GM18519 (cell line): ENCODE data around the gene BRMS1L.

Source experiments
- ATAC-seq: cut with Tn5 transposase; IDR thresholded peaks from one replicate; pipeline ENCODE4 v1.9.1; 2021; ENCODE audit warnings: mild to moderate bottlenecking, moderate library complexity; ENCODE audit not compliant: unreplicated experiment, low FRiP score

BRMS1L gene

DNA sequence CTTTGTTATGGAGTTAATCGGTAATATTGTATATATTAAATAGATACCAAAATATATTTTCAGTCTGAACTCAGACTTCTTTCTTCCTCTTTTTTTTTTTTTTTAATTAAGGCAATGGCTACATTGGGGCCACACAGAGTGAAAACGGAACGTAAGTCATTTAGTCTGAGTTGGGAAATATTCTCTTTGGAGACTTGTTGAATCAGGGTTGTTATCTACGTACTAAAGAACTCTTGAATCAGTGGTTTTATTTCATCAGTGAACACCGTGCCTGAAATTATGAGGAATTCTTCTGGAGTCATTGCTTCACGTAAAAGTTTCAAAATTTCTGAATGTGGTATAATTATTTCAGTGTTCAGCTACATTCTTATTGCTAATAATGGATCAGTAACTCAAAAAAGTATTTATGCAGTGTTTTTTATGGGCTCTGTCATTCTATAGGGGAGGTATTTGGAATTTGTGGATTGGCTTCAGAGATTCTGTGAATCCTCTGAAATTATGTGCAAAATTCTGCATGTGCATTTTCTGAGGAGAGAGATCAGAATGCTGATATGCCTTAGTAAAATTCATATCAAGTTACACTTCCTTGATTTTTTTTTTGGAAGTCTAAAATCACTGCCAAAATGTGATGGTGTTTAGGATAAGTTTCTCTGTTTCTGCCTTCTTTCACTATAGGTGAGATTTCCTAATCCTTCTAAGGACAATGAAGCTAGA lies 39.6 kb downstream of the BRMS1L start:
- no peak for ATAC-seq

DNA sequence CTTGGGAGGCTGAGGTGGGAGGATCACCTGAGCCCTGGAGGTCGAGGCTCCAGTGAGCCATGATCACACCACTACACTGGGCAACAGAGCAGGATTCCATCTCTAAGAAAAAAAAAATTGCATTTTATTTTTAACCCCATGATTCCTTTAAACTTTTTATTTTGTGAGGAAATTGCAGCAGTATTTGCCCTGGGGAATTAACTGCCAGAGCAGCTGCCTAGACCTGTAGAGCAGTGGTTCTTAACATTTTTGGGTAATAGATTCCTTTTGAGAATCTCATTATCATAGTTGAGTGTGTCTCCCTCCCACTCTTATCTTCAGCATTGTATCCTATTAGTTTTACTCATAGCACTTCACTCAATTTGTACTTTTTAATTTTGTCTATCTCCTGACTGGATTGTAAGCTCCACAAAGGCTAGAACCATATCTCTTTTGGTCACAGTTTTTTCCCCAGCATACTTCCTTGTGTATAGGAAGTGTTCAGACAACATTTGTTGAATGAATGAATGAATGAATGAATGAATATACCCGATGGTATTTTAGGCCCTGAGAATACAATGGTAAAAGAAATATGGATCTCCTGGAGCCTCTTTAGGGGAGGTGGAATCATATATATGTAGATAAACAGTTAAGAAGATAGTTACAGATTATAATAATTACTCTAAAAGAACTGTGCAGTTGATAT lies 40.6 kb downstream of the BRMS1L start:
- ATAC-seq: no peak

DNA sequence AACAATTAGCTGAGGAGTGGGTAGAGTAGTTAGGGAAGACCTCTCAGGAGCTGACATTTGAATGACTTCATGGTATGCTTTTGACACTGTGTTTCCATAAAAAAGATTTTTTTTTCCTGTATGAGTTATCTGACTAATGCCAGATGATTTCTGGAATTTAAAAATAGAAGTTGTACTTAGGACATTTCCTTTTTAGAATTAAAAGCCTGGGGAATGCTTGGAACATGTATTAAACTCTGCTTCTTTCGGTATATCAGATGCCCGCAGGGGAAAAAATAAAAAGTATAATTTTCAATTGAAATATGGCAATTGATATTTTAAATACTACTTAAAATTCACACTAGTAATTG lies 41.1 kb downstream of the BRMS1L start:
- no peak for ATAC-seq

DNA sequence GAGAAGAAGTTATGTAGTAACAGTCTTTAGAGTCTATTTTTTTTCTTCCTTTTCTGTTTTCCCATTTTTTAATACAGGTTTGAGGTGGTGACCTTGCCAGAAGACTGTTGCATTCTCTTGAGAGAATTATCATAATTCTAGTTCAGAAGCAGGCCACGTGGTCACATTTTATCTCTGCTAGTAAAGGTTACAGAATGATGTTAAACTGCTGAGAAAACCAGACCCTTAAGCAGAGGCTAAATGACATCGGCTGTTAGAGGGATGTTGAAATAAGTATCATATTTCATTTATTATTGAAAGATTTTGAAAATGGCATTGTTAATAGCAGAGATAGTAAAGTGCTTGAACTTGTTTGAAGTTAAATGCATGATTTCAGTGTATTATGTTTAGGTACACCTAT lies 49.2 kb downstream of the BRMS1L start:
- ATAC-seq: no peak

DNA sequence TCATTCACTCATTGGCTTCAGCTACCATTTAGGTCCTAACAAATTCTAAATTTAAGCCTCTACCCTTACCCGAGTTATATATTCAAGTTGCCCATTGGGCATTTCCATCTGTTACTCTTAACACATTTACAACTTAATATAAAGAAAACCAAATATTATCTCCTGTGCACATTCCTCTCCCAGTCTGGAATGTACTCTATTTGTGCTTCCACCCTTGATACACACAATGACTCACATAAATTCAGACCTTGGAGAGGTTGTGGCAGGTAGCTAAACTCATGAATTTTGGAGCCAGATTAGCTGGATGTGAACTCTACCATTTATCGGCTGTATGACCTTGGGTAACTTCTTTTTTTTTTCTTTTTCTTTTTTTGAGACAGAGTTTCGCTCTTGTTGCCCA lies 51.1 kb downstream of the BRMS1L start:
- ATAC-seq: no peak

DNA sequence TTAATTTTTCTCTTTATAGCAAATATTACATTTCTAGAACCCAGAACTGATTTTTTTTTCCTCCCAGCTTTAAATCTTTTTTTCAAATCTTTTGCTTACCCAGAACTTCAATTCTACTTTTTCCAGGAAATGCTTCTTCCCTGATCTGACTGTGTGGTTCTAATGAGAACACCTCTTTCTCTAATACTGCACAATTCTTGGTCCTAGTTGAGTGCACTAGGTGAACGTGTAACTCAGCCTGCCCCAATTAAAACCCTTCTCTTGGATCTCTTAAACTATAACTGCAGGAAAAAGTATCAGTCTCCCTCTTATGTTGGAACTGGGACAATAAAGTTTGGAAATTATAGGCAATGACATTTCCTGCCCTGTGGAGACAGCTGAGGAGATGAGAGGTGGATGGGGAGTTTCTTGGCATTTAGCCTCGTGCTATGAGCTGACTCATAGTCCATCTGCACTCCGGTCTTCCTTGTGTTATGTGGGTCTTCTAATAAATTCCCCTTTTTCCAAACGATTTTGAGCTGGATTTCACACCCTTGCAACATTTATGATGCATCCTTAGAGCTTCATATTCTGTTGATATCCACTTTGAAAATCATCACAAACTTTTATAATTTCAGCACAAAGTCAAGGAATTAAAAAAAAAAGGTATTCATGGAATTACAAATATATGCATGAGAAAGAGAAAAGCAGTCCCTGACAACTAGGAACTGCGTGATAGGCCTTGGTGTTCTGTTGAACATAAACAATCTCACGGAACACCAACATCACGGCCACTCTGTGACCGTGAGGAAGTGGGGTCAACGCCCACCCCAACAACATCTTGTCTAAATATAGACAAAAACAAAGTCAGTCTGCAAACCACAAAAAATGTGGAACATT lies 52.4 kb downstream of the BRMS1L start:
- no peak for ATAC-seq

DNA sequence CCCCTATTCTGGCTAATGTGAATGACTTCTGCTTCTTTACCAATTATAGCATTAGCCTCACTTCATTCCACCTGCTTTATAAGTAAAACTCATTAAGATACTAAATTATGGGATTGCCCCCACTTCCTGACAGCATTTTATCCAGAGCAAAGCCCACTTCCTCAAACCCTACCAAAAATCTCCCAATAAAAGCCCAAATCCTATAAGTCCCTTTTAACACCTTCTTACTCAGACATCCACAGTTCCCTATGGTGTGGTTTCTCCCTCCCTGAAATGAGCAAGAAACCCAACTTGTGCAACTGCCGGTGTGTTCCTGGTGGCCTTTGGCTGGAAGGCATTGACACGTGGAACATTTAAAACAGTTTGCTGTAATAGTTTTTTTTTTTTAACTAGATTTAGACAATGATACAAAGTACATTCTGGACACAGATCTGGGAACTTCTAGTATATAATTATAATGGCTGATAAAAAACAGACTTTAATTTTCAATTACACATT lies 53.1 kb downstream of the BRMS1L start:
- ATAC-seq: no peak

DNA sequence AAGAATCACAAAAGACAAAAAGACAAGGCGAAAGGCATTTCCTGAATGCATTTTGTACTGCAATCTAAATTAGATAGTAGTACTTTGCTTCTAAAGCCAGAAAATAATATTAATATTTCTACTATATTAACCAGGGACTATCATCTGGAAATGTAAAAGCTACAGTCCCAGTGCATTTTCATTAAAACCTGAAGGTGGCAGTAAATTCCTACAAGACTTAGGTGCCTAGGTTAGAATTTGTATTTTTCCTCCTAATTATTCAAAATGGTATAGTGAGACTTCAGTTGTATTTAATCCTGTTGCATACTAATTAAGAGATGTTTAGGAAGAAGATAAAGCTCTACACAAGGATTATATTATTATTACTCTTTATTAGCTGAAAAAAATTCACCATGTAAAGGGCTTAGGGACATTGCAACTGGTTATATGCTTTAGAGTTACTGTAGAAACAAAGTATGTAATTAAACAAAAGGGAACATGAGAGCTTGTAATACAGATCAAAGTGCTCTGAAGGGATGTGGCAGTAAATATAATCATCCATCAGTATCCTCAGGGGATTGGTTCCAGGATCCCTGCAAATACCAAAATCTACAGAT lies 53.6 kb downstream of the BRMS1L start:
- no peak for ATAC-seq

DNA sequence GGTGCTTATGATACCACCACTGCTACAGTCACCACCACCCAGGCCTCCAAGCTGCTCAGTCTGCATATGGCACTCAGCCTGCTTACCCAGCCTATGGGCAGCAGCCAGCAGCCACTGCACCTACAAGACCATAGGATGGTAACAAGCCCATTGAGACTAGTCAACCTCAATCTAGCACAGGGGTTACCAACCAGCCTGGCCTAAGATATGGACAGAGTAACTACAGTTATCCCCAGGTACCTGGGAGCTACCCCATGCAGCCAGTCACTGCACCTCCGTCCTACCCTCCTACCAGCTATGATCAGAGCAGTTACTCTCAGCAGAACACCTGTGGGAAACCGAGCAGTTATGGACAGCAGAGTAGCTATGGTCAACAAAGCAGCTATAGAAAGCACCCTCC lies 55.1 kb downstream of the BRMS1L start:
- no peak for ATAC-seq

DNA sequence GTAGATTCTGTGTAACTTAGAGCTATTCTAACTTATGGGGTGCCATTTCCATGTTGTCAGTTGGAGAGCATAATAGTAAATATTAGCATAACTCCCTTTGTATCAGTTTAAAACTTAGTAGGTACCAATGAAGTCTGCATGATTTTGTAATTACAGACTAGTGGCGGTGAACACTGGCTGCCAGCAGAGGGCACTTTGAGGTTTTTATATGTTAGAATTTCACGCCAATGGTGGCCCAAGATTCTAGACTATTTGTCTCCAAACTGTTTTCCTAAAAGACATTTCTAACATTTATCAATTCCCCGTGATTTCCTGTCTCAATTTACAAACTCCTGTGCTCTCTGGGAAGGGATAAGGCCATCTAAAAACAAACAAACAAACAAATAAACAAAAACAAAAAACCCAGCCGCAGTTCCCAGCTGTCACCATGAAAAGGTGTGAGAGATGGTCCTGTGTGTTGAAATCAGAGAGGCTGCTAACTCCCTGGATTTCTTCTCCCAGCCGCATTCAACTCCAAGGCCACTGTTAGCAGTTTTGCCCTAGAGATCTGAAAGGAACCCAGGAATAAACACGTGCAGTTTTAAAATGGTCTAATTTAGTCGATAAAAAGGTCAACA lies 57.6 kb downstream of the BRMS1L start:
- ATAC-seq: no peak

DNA sequence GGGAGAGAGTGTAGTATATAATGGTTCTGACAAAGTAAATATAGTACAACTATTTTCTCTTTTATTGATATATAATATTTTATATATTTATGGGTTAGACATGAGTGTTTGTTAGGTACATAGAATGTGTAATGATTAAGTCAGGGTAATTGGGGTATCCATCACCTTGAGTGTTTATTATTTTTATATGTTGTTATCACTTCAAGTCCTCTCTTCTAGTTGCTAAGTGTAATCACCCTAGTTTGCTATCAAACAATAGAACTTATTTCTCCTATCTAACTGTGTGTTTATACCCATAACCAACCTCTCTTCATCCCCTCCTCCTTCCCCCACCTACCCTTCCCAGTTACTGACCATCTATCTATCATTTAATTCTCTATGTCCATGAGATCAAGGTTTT lies 64.2 kb downstream of the BRMS1L start:
- ATAC-seq: no peak

DNA sequence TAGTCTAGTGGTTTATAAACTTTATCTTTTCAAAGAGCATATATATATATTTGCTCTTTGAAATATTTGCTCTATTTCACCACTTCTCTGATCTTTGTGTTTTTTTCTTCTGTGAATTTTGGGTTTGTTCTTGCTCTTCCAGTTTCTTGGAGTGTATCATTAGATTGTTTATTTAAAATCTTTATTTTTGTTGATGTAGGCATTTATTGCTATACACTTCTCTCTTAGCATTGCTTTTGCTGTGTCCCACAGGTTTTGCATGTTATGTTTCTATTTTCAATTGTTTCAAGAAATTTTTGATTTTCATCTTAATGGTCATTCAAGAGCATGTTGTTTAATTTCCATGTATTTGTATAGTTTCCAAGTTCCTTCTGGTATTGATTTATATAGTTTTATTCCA lies 69.1 kb downstream of the BRMS1L start:
- ATAC-seq: no peak

DNA sequence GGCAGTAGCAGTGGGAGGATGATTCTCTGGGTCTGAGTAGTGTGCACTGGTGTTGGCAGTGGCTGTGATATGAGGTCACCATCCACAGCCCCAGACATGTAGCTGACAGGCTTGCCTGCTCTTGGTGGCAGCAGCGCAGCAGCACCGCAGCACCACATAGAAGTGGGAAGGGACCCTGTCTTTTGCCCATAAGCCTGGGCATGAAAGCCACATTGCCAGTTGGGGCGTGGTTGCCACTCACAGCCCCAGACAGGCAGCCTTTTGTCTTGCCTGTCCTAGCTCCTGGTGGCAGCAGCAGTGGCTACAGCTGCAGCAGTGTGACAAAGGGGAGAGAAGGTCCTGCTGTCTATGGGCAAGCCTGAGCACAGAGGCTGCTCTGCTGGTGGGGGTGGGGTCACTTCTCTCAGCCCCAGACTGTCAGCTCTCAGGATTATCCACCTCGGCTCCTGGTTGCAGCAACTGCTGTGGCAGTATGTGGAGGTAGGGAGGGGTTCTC lies 71.5 kb downstream of the BRMS1L start:
- ATAC-seq: no peak

DNA sequence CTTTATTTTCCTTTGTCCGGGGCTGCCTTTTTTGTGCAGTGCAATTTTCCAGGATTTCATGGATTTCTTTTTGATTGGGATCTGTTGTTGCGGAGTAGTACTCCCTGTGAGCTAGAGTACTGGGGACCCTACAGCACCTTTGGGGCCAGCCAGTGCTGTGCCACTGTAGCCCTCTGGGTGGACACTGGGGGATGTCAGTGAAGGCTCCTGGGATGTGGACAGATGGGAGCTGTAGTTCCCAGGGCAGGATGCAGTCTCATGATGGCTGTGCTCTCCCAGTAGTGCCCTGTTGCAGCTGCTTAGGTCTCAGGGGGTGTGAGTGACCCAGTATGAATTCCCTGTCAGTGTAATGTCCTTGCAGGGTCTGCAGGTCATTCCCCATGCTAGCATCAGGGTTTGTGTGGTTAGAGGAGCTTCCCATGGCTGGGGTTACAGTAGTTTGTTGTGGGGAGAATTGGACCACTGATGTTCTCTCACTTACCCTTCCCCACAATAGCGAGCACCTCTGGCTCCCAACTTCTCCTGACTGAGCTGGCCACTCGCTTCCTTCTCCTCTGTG lies 72.2 kb downstream of the BRMS1L start:
- ATAC-seq: no peak

DNA sequence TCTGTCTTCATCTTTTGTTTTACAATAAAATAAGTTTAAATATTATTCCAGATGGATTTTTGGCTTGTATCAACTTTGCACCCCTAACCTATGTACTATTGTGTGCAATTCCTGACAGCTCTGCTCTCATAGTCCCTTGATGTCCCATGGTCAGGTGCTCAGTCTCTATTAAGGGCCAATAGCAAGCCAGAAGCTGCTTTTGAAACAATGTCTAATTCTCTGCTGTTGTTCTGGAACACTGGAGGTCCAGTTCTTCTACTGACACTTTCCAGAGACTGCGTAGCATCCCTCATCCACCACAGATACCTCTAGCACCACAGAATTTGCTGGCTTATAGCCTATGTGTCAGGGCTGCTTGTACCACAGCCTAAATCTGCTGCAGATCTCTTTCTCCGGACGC lies 74.6 kb downstream of the BRMS1L start:
- no peak for ATAC-seq

DNA sequence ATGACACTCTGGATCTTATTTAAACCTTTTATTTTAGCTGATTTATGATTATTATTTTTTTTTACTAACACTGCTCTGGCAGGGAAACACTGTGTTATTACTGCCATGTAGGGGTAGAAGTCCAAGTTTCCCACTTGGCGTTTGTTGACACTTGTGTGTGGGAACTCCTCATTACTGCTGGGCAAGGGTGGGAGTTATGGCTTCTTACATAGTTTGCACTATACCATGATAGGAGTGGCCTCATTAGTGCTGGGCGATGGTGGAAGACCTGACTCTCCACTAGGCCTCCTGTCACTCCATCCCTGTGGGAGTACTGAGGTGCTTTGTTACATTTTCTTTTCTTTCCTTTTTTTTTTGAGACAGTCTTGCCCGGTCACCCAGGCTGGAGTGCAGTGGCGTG lies 83.5 kb downstream of the BRMS1L start:
- ATAC-seq: no peak

DNA sequence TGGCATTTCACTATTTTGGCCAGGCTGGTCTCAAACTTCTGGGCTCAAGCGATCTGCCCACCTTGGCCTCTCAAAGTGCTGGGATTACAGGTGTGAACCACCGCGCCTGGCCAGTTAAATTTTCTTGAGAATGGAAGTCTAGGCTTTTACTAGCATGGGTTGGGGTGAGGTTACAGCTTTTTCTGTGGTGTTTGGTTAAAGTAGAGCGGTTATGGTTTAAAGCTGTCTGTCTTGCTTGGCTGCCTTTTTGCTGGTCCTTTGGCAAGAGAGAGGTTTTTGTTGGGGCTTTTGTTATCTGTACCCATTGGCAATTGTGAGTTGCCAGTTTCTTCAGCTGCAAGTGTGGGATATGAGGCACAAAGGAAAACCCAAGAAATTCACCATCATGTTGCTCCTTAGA lies 84.1 kb downstream of the BRMS1L start:
- ATAC-seq: no peak

DNA sequence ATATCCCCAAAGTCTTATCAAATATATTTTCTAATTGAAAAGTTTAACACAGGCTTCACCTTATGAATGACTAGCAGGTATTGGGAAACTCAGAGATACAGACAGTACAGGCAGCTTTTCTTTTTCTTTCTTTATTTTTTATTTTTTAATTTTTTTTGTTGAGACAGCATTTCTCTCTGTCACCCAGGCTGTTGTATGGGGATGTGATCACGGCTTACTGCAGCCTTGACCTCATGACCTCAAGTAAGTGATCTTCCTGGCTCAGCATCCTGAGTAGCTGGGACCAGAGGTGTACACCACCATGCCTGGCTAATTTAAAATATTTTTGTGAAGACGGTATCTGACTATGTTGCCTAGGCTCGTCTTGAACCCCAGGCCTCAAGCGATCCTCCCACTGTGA lies 85.0 kb downstream of the BRMS1L start:
- no peak for ATAC-seq

DNA sequence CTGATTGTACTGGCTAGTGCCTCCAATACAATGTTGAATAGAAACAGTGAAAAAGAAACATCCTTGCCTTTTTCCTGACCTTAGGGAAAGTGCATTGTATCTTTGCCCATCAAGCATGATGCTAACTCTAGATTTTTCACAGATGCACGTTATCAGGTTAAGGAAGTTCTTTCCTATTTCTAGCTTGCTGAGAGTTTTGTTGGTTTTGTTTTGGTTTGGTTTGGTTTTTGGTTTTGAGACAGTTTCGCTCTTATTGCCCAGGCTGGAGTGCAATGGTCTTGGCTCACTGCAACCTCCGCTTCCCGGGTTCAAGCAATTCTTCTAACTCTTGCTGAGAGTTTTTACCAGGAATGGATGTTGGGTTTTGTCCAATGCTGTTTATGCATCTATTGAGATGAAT lies 89.0 kb downstream of the BRMS1L start:
- ATAC-seq: no peak

DNA sequence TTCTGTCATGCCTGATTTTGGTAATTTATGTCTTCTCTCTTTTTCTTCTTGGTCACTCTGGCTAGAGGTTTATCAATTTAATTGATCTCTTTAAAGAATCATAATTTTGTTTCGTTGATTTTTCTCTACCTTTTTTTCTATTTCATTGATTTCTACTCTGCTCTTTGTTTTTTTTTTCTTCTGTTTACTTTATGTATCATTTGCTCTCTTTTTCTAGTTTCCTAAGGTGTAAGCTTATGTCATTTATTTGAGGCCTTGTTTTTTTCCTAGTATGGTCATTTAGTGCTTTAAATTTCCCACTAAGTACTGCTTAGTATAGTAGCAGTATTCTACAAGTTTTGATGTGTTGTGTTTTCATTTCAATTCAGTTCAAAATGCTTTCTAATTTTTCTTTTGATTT lies 89.6 kb downstream of the BRMS1L start:
- no peak for ATAC-seq
